ENCODE results near the gene ISG15. TPM values are rescaled to one million over a fixed set of nuclear protein-coding genes. Genes with fewer than 3 reads are reported as not detected.

Gene ISG15
- total and polyA plus RNA-seq, 2 experiments from 2014 or later = 62.3 to 89.6 TPM

- 88% methylated on average over 29 of the region's 30 CpGs for WGBS (ENCODE audit: low lambda C conversion rate, missing lambda C conversion rate)
- Histone ChIP-seq H4K20me1 (ENCODE audit: insufficient read depth, poor library complexity, severe bottlenecking) (peaks cover 66% of the 10 kb centered on the region), H3K27ac (no peak overlapping the region), H2AFZ (no peak overlapping the region), H3K4me2 (no peak overlapping the region), H3K27me3 (peaks cover 8% of the 10 kb centered on the region), H3K4me1 (ENCODE audit: insufficient read depth) (peaks cover 26% of the 10 kb centered on the region), H3K9me2 (replicated peaks; ENCODE audit: insufficient read depth) (no peaks in the 10 kb centered on the region), H3K79me2 (peaks cover 7% of the 10 kb centered on the region), H3K36me3 (replicated peaks; ENCODE audit: insufficient read depth, low read depth) (no peaks in the 10 kb centered on the region), H3K4me3 (no peak overlapping the region), H3K9me3 (ENCODE audit: low read depth) (no peaks in the 10 kb centered on the region)
- TF ChIP-seq EZH2phosphoT487 (IDR thresholded peaks at IDR 0.05; ENCODE audit: low read depth, severe bottlenecking, unreplicated experiment) (no peak), EZH2 (IDR thresholded peaks at IDR 0.05; ENCODE audit: borderline replicate concordance) (no peak)
- TF ChIP-seq, protein P1, sequence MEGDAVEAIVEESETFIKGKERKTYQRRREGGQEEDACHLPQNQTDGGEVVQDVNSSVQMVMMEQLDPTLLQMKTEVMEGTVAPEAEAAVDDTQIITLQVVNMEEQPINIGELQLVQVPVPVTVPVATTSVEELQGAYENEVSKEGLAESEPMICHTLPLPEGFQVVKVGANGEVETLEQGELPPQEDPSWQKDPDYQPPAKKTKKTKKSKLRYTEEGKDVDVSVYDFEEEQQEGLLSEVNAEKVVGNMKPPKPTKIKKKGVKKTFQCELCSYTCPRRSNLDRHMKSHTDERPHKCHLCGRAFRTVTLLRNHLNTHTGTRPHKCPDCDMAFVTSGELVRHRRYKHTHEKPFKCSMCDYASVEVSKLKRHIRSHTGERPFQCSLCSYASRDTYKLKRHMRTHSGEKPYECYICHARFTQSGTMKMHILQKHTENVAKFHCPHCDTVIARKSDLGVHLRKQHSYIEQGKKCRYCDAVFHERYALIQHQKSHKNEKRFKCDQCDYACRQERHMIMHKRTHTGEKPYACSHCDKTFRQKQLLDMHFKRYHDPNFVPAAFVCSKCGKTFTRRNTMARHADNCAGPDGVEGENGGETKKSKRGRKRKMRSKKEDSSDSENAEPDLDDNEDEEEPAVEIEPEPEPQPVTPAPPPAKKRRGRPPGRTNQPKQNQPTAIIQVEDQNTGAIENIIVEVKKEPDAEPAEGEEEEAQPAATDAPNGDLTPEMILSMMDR (IDR thresholded peaks at IDR 0.05; ENCODE audit: poor library complexity) = no peak
- no peak for DNase-seq (ENCODE audit: low spot score)
Observed at GRCh38 chr1:1037366-1038327, 24.4 kb downstream of the ISG15 start.

DNA sequence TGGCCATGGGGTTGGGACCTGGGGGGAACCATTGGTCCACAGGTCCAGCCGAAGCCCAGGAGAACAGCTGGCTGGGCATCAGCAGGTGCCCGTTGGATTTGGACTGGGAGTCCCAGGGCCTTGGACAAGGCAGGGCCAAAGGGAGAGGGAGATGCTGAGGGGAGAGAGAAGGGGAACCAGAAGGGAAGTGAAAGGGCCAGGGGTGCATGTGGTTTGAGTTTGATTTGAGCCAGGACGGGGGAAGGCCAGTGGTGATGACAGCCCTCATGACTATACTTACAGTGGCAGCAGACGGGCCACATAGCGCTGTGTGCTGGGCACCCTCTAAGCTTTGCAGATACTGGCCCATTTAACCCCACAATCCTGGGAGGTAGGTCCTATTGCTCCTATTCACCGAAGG is 25.4 kb downstream of the ISG15 start:
- H3K79me2 ChIP-seq = peaks cover 7% of the 10 kb centered on the region
- 93% methylated on average over 6 of the region's 6 CpGs for WGBS (ENCODE audit: low lambda C conversion rate, missing lambda C conversion rate)
- no peak for TF ChIP-seq EZH2 (IDR thresholded peaks at IDR 0.05; ENCODE audit: borderline replicate concordance)
- TF ChIP-seq, protein P1 (IDR thresholded peaks at IDR 0.05; ENCODE audit: poor library complexity) = no peak
- no peak for TF ChIP-seq EZH2phosphoT487 (IDR thresholded peaks at IDR 0.05; ENCODE audit: low read depth, severe bottlenecking, unreplicated experiment)

GRCh38 chr1:1039145-1039910 is 26.0 kb downstream of the ISG15 start:
- no peak overlapping the region for H3K27ac ChIP-seq
- TF ChIP-seq EZH2phosphoT487 (IDR thresholded peaks at IDR 0.05; ENCODE audit: low read depth, severe bottlenecking, unreplicated experiment) (no peak), EZH2 (IDR thresholded peaks at IDR 0.05; ENCODE audit: borderline replicate concordance) (no peak)
- TF ChIP-seq, protein P1 (IDR thresholded peaks at IDR 0.05; ENCODE audit: poor library complexity) = no peak
- H3K9me3 ChIP-seq (ENCODE audit: low read depth) = no peaks in the 10 kb centered on the region
- H3K4me2 ChIP-seq = peak overlapping the region; percentile 95
- peaks cover 56% of the 10 kb centered on the region for H4K20me1 ChIP-seq (ENCODE audit: insufficient read depth, poor library complexity, severe bottlenecking)
- H3K79me2 ChIP-seq = peaks cover 5% of the 10 kb centered on the region
- no peak overlapping the region for H2AFZ ChIP-seq
- H3K27me3 ChIP-seq = peaks cover 2% of the 10 kb centered on the region
- DNase-seq (ENCODE audit: low spot score) = no peak
- H3K4me1 ChIP-seq (ENCODE audit: insufficient read depth) = peaks cover 16% of the 10 kb centered on the region
- 61% methylated on average over 12 of the region's 17 CpGs for WGBS (ENCODE audit: low lambda C conversion rate, missing lambda C conversion rate)
- no peaks in the 10 kb centered on the region for H3K9me2 ChIP-seq (replicated peaks; ENCODE audit: insufficient read depth)
- no peak overlapping the region for H3K4me3 ChIP-seq
- no peaks in the 10 kb centered on the region for H3K36me3 ChIP-seq (replicated peaks; ENCODE audit: insufficient read depth, low read depth)

More for the DNA sequence above, 25.4 kb downstream of the ISG15 start:
- Histone ChIP-seq H3K4me2 (no peak overlapping the region), H3K4me3 (no peak overlapping the region), H3K9me2 (replicated peaks; ENCODE audit: insufficient read depth) (no peaks in the 10 kb centered on the region), H4K20me1 (ENCODE audit: insufficient read depth, poor library complexity, severe bottlenecking) (peaks cover 63% of the 10 kb centered on the region), H3K27me3 (peaks cover 8% of the 10 kb centered on the region), H3K27ac (no peak overlapping the region), H2AFZ (no peak overlapping the region), H3K4me1 (ENCODE audit: insufficient read depth) (peaks cover 20% of the 10 kb centered on the region), H3K9me3 (ENCODE audit: low read depth) (no peaks in the 10 kb centered on the region), H3K36me3 (replicated peaks; ENCODE audit: insufficient read depth, low read depth) (no peaks in the 10 kb centered on the region)
- DNase-seq (ENCODE audit: low spot score) = no peak

Measured in hepatocyte (in vitro differentiated cells).